BLaER1 (cell line): ENCODE results near the gene AGTRAP.

Source experiments
- H3K27ac ChIP-seq: shearing (Covaris generic); formaldehyde crosslinking; 2 replicates; pipeline ENCODE4 v1.8.1; 2022
- H3K27me3 ChIP-seq: shearing (Covaris generic); formaldehyde crosslinking; 2 replicates; pipeline ENCODE4 v1.8.1; 2022
- H3K36me3 ChIP-seq: shearing (Covaris generic); formaldehyde crosslinking; 2 replicates; pipeline ENCODE4 v1.8.1; 2022
- H3K4me1 ChIP-seq: shearing (Covaris generic); formaldehyde crosslinking; 2 replicates; pipeline ENCODE4 v1.8.1; 2022
- H3K4me2 ChIP-seq: shearing (Covaris generic); formaldehyde crosslinking; 2 replicates; pipeline ENCODE4 v1.8.1; 2022
- H3K4me3 ChIP-seq: shearing (Covaris generic); formaldehyde crosslinking; 2 replicates; pipeline ENCODE4 v1.8.1; 2022
- H3K9ac ChIP-seq: shearing (Covaris generic); formaldehyde crosslinking; 2 replicates; pipeline ENCODE4 v1.8.1; 2022
- H3K9me3 ChIP-seq: shearing (Covaris generic); formaldehyde crosslinking; 2 replicates; pipeline ENCODE4 v1.8.1; 2022
- H4K20me1 ChIP-seq: shearing (Covaris generic); formaldehyde crosslinking; 2 replicates; pipeline ENCODE4 v1.8.1; 2022
- Cebpa-rat ChIP-seq: shearing (Covaris generic); IDR thresholded peaks from 2 replicates; pipeline ENCODE4 v1.8.1; 2022

The AGTRAP gene

GRCh38 chr1:11744287-11744686 is 8.4 kb downstream of the AGTRAP start:
- TF ChIP-seq Cebpa-rat = no peak
- peaks cover 21% of the 10 kb centered on the region; the same call in 1 of the 2 replicates for H3K36me3 ChIP-seq
- H4K20me1 ChIP-seq = peaks cover 41% of the 10 kb centered on the region
- H3K4me1 ChIP-seq = peaks cover 73% of the 10 kb centered on the region
- no peak overlapping the region for H3K9ac ChIP-seq
- H3K9me3 ChIP-seq = no peaks in the 10 kb centered on the region
- no peak overlapping the region for H3K4me2 ChIP-seq
- H3K4me3 ChIP-seq = no peak overlapping the region
- H3K27me3 ChIP-seq = no peaks in the 10 kb centered on the region
- H3K27ac ChIP-seq = no peak overlapping the region

GRCh38 chr1:11746092-11746491 is 10.2 kb downstream of the AGTRAP start:
- peaks cover 39% of the 10 kb centered on the region; the same call in 1 of the 2 replicates for H3K36me3 ChIP-seq
- no peak overlapping the region for H3K27ac ChIP-seq
- no peaks in the 10 kb centered on the region for H3K9me3 ChIP-seq
- H3K4me3 ChIP-seq = no peak overlapping the region
- no peak overlapping the region for H3K4me2 ChIP-seq
- no peak for TF ChIP-seq Cebpa-rat
- peaks cover 23% of the 10 kb centered on the region for H4K20me1 ChIP-seq
- H3K27me3 ChIP-seq = no peaks in the 10 kb centered on the region
- H3K9ac ChIP-seq = no peak overlapping the region
- H3K4me1 ChIP-seq = peaks cover 55% of the 10 kb centered on the region

DNA sequence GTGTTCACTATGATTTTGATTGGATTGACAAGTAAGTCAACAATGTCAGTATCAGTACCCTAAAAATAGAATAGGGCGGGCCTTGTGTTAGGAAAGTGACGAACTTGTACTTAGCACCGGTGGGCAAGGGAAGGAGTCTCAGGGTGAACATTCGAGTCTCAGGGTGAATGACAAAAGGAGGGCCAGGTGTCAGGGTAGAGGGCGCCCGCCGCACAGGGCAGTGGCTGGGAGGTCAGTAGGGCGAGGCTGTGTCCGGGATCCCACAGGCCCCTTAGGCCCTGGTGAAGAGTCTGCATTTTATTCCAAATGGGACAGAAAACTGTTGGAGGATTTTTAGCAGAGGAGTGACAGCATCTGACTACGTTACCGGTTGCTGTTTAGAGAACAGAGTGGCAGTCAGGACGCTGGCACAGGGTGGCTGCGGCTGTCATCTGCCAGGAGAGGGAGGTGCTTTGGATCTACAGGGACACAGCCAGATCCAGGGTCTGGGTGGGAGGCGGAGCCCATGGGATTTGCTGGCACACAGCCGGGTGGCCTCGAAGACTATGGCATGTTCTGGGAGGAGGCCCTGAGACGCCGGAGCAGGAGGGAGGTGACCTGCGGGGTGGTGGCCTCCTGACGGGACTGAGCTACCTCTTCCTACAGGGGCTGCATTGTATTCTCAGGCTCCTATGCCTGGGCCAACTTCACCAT is 11.0 kb downstream of the AGTRAP start:
- H3K27me3 ChIP-seq = no peaks in the 10 kb centered on the region
- peaks cover 50% of the 10 kb centered on the region for H3K4me1 ChIP-seq
- no peak for TF ChIP-seq Cebpa-rat
- H3K36me3 ChIP-seq = peaks cover 43% of the 10 kb centered on the region; the same call in 1 of the 2 replicates
- peak overlapping the region; percentile 1; the same call in 1 of the 2 replicates for H3K4me2 ChIP-seq
- no peak overlapping the region for H3K4me3 ChIP-seq
- no peaks in the 10 kb centered on the region for H3K9me3 ChIP-seq
- H3K9ac ChIP-seq = no peak overlapping the region
- peaks cover 15% of the 10 kb centered on the region; the same call in 1 of the 2 replicates for H4K20me1 ChIP-seq
- H3K27ac ChIP-seq = no peak overlapping the region

DNA sequence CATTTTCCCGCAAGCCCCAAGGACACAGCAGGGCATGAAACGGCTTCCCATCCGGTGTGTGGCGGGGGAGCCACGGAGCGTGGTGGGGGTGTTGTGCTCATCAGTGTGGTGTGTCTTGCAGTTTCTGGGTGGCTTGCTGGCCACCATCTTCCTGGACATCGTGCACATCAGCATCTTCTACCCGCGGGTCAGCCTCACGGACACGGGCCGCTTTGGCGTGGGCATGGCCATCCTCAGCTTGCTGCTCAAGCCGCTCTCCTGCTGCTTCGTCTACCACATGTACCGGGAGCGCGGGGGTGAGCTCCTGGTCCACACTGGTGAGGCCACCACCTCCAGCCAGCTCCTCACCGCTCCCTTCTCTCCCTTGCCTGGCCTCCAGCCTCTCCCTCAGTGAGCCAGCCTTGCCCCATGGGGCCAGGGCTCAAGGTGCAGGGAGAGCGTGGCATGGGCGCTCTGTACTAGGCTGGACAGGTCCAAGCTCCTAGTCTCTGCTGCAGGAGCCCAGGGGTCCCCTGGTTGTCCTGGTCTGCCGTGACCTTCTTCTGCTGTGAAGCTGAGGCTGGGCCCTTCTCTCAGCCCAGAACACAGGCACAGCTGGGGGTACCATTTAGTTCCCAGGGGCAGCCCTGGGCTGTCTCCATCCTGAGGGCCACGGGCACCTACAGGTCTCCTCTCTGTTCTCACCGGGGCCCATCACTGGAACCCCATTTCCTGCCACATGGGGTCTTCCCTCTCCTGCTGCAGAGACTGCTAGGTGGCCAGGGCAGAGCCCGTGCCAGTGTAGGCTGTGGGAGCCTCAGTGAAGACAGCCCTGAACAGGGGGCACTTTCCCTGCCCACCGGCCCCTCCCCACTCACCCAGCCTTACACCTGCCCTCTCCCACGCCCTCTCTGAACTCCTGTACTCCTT is 12.6 kb downstream of the AGTRAP start:
- H3K27ac ChIP-seq = peak overlapping the region; percentile 44; the same call in 1 of the 2 replicates
- H3K9ac ChIP-seq = no peak overlapping the region
- 0 out of 2 replicates have a peak, but pooled peaks cover 8% of the 10 kb centered on the region for H4K20me1 ChIP-seq
- peaks cover 55% of the 10 kb centered on the region for H3K4me1 ChIP-seq
- H3K4me3 ChIP-seq = no peak overlapping the region
- TF ChIP-seq Cebpa-rat = no peak
- H3K27me3 ChIP-seq = no peaks in the 10 kb centered on the region
- H3K9me3 ChIP-seq = no peaks in the 10 kb centered on the region
- peak overlapping the region; percentile 28 for H3K4me2 ChIP-seq
- H3K36me3 ChIP-seq = peaks cover 43% of the 10 kb centered on the region; the same call in 1 of the 2 replicates

- Histone ChIP-seq H4K20me1 (0 out of 2 replicates have a peak, but pooled peaks cover 8% of the 10 kb centered on the region), H3K4me2 (peak overlapping the region; percentile 28), H3K9ac (no peak overlapping the region), H3K9me3 (no peaks in the 10 kb centered on the region), H3K36me3 (peaks cover 43% of the 10 kb centered on the region; the same call in 1 of the 2 replicates), H3K4me1 (peaks cover 57% of the 10 kb centered on the region), H3K27ac (peak overlapping the region; percentile 44; the same call in 1 of the 2 replicates), H3K27me3 (no peaks in the 10 kb centered on the region), H3K4me3 (no peak overlapping the region)
- no peak for TF ChIP-seq Cebpa-rat
Measured at GRCh38 chr1:11749203-11749689, 13.3 kb downstream of the AGTRAP start.

GRCh38 chr1:11749996-11750395 is 14.1 kb downstream of the AGTRAP start:
- Histone ChIP-seq H3K27ac (no peak overlapping the region), H3K9me3 (no peaks in the 10 kb centered on the region), H3K4me2 (no peak overlapping the region), H4K20me1 (0 out of 2 replicates have a peak, but pooled peaks cover 8% of the 10 kb centered on the region), H3K4me1 (peaks cover 57% of the 10 kb centered on the region), H3K9ac (no peak overlapping the region), H3K36me3 (peaks cover 43% of the 10 kb centered on the region; the same call in 1 of the 2 replicates), H3K4me3 (no peak overlapping the region), H3K27me3 (no peaks in the 10 kb centered on the region)
- no peak for TF ChIP-seq Cebpa-rat

DNA sequence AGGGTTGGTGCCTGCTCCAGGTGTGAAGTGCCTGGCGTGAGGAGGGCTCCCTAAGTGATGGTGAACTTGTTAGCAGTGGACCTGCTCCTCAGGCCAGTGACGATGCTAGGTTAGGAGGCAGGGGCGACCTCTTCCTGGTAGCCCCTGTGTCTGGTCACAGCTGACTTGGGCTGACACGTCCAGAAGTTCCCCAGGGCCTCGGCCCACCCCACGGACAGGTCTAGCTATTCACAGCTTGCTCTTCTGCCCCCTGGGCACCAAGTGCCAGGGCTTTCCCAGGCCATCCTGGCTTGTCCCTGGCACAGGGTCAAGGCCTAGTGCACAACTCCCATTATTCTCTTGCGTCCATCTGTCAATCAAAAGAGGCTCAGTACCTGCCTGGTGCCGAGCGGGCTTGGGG is 15.2 kb downstream of the AGTRAP start:
- Histone ChIP-seq H3K4me1 (peaks cover 50% of the 10 kb centered on the region), H3K9me3 (no peaks in the 10 kb centered on the region), H3K36me3 (peaks cover 38% of the 10 kb centered on the region; the same call in 1 of the 2 replicates), H3K4me3 (no peak overlapping the region), H3K9ac (no peak overlapping the region), H3K4me2 (no peak overlapping the region), H4K20me1 (no peaks in the 10 kb centered on the region), H3K27ac (no peak overlapping the region), H3K27me3 (no peaks in the 10 kb centered on the region)
- TF ChIP-seq Cebpa-rat = no peak

GRCh38 chr1:11752359-11753088 is 16.6 kb downstream of the AGTRAP start:
- Histone ChIP-seq H3K9me3 (no peaks in the 10 kb centered on the region), H3K36me3 (peaks cover 33% of the 10 kb centered on the region; the same call in 1 of the 2 replicates), H3K4me2 (peak overlapping the region; percentile 53), H3K4me1 (peaks cover 36% of the 10 kb centered on the region), H3K9ac (0 out of 2 replicates have a peak overlapping the region, but pooled peaks have one; percentile 46), H3K4me3 (no peak overlapping the region), H3K27me3 (no peaks in the 10 kb centered on the region), H3K27ac (peak overlapping the region; percentile 56; the same call in 1 of the 2 replicates), H4K20me1 (no peaks in the 10 kb centered on the region)
- TF ChIP-seq Cebpa-rat = no peak
